HepG2 (cell line): ENCODE results near the gene MARCHF9.

Experiments
- FOSL2 ChIP-seq: sonication (generic); formaldehyde crosslinking; IDR thresholded peaks from 2 replicates; pipeline ENCODE4 v1.4.0; 2020; ENCODE audit warnings: missing genetic modification reagents
- KDM6A ChIP-seq: IDR thresholded peaks from 2 replicates; pipeline ENCODE4 v1.6.1; 2016; ENCODE audit warnings: low read depth
- MXD1 ChIP-seq: sonication (generic); formaldehyde crosslinking; IDR thresholded peaks from 2 replicates; pipeline ENCODE4 v1.4.0; 2020; ENCODE audit warnings: mild to moderate bottlenecking, missing genetic modification reagents
- NR2F2 ChIP-seq: IDR thresholded peaks from 2 replicates; pipeline ENCODE4 v1.6.1; 2012; ENCODE audit warnings: low read depth, inconsistent platforms, borderline replicate concordance
- POLR2A ChIP-seq, 2 experiments: IDR thresholded peaks; 2 replicates each; pipeline ENCODE4 v1.6.1; 2011; ENCODE audit warnings: low read depth in 2 of 2, low read length in 2 of 2, mild to moderate bottlenecking in 1 of 2, moderate library complexity in 1 of 2; ENCODE audit not compliant: insufficient read depth in 1 of 2
- POLR2AphosphoS5 ChIP-seq: IDR thresholded peaks from 2 replicates; pipeline ENCODE4 v1.6.1; 2012; ENCODE audit warnings: low read depth, low read length
- STAG1 ChIP-seq: sonication (generic); formaldehyde crosslinking; IDR thresholded peaks from 2 replicates; pipeline ENCODE4 v1.4.0; 2020; ENCODE audit warnings: missing genetic modification reagents
- ZNF567 ChIP-seq: sonication (generic); formaldehyde crosslinking; IDR thresholded peaks from 2 replicates; pipeline ENCODE4 v1.8.1; 2023; ENCODE audit warnings: mild to moderate bottlenecking, missing genetic modification reagents, borderline replicate concordance
- ZNF770 ChIP-seq: sonication (generic); formaldehyde crosslinking; IDR thresholded peaks from 2 replicates; pipeline ENCODE4 v1.5.0; 2020; ENCODE audit warnings: mild to moderate bottlenecking, missing genetic modification reagents
- ZNF772 ChIP-seq: sonication (generic); formaldehyde crosslinking; IDR thresholded peaks from 2 replicates; pipeline ENCODE4 v1.5.0; 2020; ENCODE audit warnings: mild to moderate bottlenecking, missing genetic modification reagents
- TF ChIP-seq, protein P1 (sequence below): sonication (generic); formaldehyde crosslinking; IDR thresholded peaks from 2 replicates; pipeline ENCODE4 v1.4.0; 2020; ENCODE audit warnings: missing genetic modification reagents
- TF ChIP-seq, protein P2 (sequence below): sonication (generic); formaldehyde crosslinking; IDR thresholded peaks from 2 replicates; pipeline ENCODE4 v1.5.0; 2020; ENCODE audit warnings: mild to moderate bottlenecking, missing genetic modification reagents, moderate library complexity
- TF ChIP-seq, protein P3 (sequence below): sonication (generic); formaldehyde crosslinking; IDR thresholded peaks from 2 replicates; pipeline ENCODE4 v1.4.0; 2020; ENCODE audit warnings: missing genetic modification reagents

GRCh38 chr12:57737467-57738460, 17.1 kb upstream of the MARCHF9 start:
- TF ChIP-seq, protein P1, sequence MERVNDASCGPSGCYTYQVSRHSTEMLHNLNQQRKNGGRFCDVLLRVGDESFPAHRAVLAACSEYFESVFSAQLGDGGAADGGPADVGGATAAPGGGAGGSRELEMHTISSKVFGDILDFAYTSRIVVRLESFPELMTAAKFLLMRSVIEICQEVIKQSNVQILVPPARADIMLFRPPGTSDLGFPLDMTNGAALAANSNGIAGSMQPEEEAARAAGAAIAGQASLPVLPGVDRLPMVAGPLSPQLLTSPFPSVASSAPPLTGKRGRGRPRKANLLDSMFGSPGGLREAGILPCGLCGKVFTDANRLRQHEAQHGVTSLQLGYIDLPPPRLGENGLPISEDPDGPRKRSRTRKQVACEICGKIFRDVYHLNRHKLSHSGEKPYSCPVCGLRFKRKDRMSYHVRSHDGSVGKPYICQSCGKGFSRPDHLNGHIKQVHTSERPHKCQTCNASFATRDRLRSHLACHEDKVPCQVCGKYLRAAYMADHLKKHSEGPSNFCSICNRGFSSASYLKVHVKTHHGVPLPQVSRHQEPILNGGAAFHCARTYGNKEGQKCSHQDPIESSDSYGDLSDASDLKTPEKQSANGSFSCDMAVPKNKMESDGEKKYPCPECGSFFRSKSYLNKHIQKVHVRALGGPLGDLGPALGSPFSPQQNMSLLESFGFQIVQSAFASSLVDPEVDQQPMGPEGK (CRISPR knock-in tag): peak; percentile 51; the same call in 1 of the 2 replicates
- no peak for TF ChIP-seq POLR2AphosphoS5
- TF ChIP-seq, protein P2, sequence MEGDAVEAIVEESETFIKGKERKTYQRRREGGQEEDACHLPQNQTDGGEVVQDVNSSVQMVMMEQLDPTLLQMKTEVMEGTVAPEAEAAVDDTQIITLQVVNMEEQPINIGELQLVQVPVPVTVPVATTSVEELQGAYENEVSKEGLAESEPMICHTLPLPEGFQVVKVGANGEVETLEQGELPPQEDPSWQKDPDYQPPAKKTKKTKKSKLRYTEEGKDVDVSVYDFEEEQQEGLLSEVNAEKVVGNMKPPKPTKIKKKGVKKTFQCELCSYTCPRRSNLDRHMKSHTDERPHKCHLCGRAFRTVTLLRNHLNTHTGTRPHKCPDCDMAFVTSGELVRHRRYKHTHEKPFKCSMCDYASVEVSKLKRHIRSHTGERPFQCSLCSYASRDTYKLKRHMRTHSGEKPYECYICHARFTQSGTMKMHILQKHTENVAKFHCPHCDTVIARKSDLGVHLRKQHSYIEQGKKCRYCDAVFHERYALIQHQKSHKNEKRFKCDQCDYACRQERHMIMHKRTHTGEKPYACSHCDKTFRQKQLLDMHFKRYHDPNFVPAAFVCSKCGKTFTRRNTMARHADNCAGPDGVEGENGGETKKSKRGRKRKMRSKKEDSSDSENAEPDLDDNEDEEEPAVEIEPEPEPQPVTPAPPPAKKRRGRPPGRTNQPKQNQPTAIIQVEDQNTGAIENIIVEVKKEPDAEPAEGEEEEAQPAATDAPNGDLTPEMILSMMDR (CRISPR knock-in tag): peak; percentile 41
- TF ChIP-seq, protein P3, sequence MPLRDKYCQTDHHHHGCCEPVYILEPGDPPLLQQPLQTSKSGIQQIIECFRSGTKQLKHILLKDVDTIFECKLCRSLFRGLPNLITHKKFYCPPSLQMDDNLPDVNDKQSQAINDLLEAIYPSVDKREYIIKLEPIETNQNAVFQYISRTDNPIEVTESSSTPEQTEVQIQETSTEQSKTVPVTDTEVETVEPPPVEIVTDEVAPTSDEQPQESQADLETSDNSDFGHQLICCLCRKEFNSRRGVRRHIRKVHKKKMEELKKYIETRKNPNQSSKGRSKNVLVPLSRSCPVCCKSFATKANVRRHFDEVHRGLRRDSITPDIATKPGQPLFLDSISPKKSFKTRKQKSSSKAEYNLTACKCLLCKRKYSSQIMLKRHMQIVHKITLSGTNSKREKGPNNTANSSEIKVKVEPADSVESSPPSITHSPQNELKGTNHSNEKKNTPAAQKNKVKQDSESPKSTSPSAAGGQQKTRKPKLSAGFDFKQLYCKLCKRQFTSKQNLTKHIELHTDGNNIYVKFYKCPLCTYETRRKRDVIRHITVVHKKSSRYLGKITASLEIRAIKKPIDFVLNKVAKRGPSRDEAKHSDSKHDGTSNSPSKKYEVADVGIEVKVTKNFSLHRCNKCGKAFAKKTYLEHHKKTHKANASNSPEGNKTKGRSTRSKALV: no peak
- no peak for TF ChIP-seq POLR2A (IDR thresholded peaks at IDR 0.05; ENCODE audit: insufficient read depth in 1 of 2, low read depth in 2 of 2, low read length in 2 of 2)
- TF ChIP-seq NR2F2: no peak
- no peak for TF ChIP-seq ZNF772 (CRISPR knock-in tag)
- TF ChIP-seq ZNF770: no peak
- TF ChIP-seq KDM6A (CRISPR knock-in tag): no peak
- no peak for TF ChIP-seq FOSL2 (CRISPR knock-in tag)
- TF ChIP-seq ZNF567 (CRISPR knock-in tag): no peak
- no peak for TF ChIP-seq STAG1 (CRISPR knock-in tag)
- no peak for TF ChIP-seq MXD1 (CRISPR knock-in tag)
